ENCODE results near the gene ZNHIT2.
A peak's percentile ranks its signal among the peaks of the same experiment; 100 is the strongest.

The ZNHIT2 gene

GRCh38 chr11:65117206-65118096, at the start of gene ZNHIT2:
Gene ZNHIT2, minus strand, starts transcription at chr11:65117701. Its CDS starts 48 bp downstream, at chr11:65117653.
- H3K4me1 ChIP-seq (ENCODE audit: control insufficient read depth in 2 of 2, insufficient read depth in 2 of 2, low read length in 2 of 2): peaks cover 35 to 36% of the 10 kb centered on the region in 2 donors
- H3K27me3 ChIP-seq (ENCODE audit: control insufficient read depth in 2 of 2, insufficient read depth in 2 of 2, low read length in 2 of 2): no peaks in the 10 kb centered on the region
- H3K36me3 ChIP-seq (ENCODE audit: control insufficient read depth in 2 of 2, insufficient read depth in 2 of 2, low read length in 2 of 2): peaks cover 21 to 30% of the 10 kb centered on the region in 2 donors
- H3K4me3 ChIP-seq (ENCODE audit: low read length in 2 of 2): peak within 1 kb of the TSS; percentile 79 to 87
- no peaks in the 10 kb centered on the region for H3K9me3 ChIP-seq (ENCODE audit: control insufficient read depth in 2 of 2, low read length in 2 of 2)
- peak within 1 kb of the TSS; percentile 82 to 85 for H3K9ac ChIP-seq (ENCODE audit: low read depth in 1 of 2, low read length in 2 of 2)
- H3K27ac ChIP-seq (ENCODE audit: low read depth in 2 of 2, low read length in 2 of 2): peak within 1 kb of the TSS; percentile 73 to 90

GRCh38 chr11:65166893-65167292, 49.4 kb upstream of the ZNHIT2 start:
- Histone ChIP-seq H3K27ac (ENCODE audit: low read depth in 2 of 2, low read length in 2 of 2) (no peak overlapping the region), H3K36me3 (ENCODE audit: control insufficient read depth in 2 of 2, insufficient read depth in 2 of 2, low read length in 2 of 2) (no peaks in the 10 kb centered on the region), H3K4me1 (ENCODE audit: control insufficient read depth in 2 of 2, insufficient read depth in 2 of 2, low read length in 2 of 2) (peaks cover 7% of the 10 kb centered on the region in 2 donors), H3K9ac (ENCODE audit: low read depth in 1 of 2, low read length in 2 of 2) (peak overlapping the region in 1 of 2 donors; percentile 66), H3K9me3 (ENCODE audit: control insufficient read depth in 2 of 2, low read length in 2 of 2) (no peaks in the 10 kb centered on the region), H3K27me3 (ENCODE audit: control insufficient read depth in 2 of 2, insufficient read depth in 2 of 2, low read length in 2 of 2) (no peaks in the 10 kb centered on the region), H3K4me3 (ENCODE audit: low read length in 2 of 2) (peak overlapping the region; percentile 46 to 60)

- Histone ChIP-seq H3K4me1 (ENCODE audit: control insufficient read depth in 2 of 2, insufficient read depth in 2 of 2, low read length in 2 of 2) (peaks cover 7% of the 10 kb centered on the region in 2 donors), H3K9me3 (ENCODE audit: control insufficient read depth in 2 of 2, low read length in 2 of 2) (no peaks in the 10 kb centered on the region), H3K4me3 (ENCODE audit: low read length in 2 of 2) (peak overlapping the region; percentile 50 to 71), H3K27ac (ENCODE audit: low read depth in 2 of 2, low read length in 2 of 2) (peak overlapping the region; percentile 50 to 61), H3K36me3 (ENCODE audit: control insufficient read depth in 2 of 2, insufficient read depth in 2 of 2, low read length in 2 of 2) (no peaks in the 10 kb centered on the region), H3K27me3 (ENCODE audit: control insufficient read depth in 2 of 2, insufficient read depth in 2 of 2, low read length in 2 of 2) (no peaks in the 10 kb centered on the region), H3K9ac (ENCODE audit: low read depth in 1 of 2, low read length in 2 of 2) (peak overlapping the region; percentile 66 to 72)
Observed at GRCh38 chr11:65165410-65166317, 48.2 kb upstream of the ZNHIT2 start.

- no peak overlapping the region for H3K4me3 ChIP-seq (ENCODE audit: low read length in 2 of 2)
- no peak overlapping the region for H3K27ac ChIP-seq (ENCODE audit: low read depth in 2 of 2, low read length in 2 of 2)
- no peaks in the 10 kb centered on the region for H3K36me3 ChIP-seq (ENCODE audit: control insufficient read depth in 2 of 2, insufficient read depth in 2 of 2, low read length in 2 of 2)
Observed at GRCh38 chr11:65163684-65164083, 46.2 kb upstream of the ZNHIT2 start.

GRCh38 chr11:65160643-65161042, 43.1 kb upstream of the ZNHIT2 start:
- Histone ChIP-seq H3K4me3 (ENCODE audit: low read length in 2 of 2) (no peak overlapping the region), H3K36me3 (ENCODE audit: control insufficient read depth in 2 of 2, insufficient read depth in 2 of 2, low read length in 2 of 2) (no peaks in the 10 kb centered on the region), H3K27me3 (ENCODE audit: control insufficient read depth in 2 of 2, insufficient read depth in 2 of 2, low read length in 2 of 2) (no peaks in the 10 kb centered on the region), H3K9me3 (ENCODE audit: control insufficient read depth in 2 of 2, low read length in 2 of 2) (no peaks in the 10 kb centered on the region), H3K4me1 (ENCODE audit: control insufficient read depth in 2 of 2, insufficient read depth in 2 of 2, low read length in 2 of 2) (peaks cover 2 to 3% of the 10 kb centered on the region in 2 donors), H3K27ac (ENCODE audit: low read depth in 2 of 2, low read length in 2 of 2) (no peak overlapping the region), H3K9ac (ENCODE audit: low read depth in 1 of 2, low read length in 2 of 2) (no peak overlapping the region)

More at GRCh38 chr11:65163684-65164083, 46.2 kb upstream of the ZNHIT2 start:
- Histone ChIP-seq H3K9me3 (ENCODE audit: control insufficient read depth in 2 of 2, low read length in 2 of 2) (no peaks in the 10 kb centered on the region), H3K4me1 (ENCODE audit: control insufficient read depth in 2 of 2, insufficient read depth in 2 of 2, low read length in 2 of 2) (peaks cover 7% of the 10 kb centered on the region in 2 donors), H3K27me3 (ENCODE audit: control insufficient read depth in 2 of 2, insufficient read depth in 2 of 2, low read length in 2 of 2) (no peaks in the 10 kb centered on the region), H3K9ac (ENCODE audit: low read depth in 1 of 2, low read length in 2 of 2) (no peak overlapping the region)

- Histone ChIP-seq H3K9me3 (ENCODE audit: control insufficient read depth in 2 of 2, low read length in 2 of 2) (no peaks in the 10 kb centered on the region), H3K4me1 (ENCODE audit: control insufficient read depth in 2 of 2, insufficient read depth in 2 of 2, low read length in 2 of 2) (no peaks in the 10 kb centered on the region), H3K4me3 (ENCODE audit: low read length in 2 of 2) (no peak overlapping the region), H3K9ac (ENCODE audit: low read depth in 1 of 2, low read length in 2 of 2) (no peak overlapping the region), H3K27me3 (ENCODE audit: control insufficient read depth in 2 of 2, insufficient read depth in 2 of 2, low read length in 2 of 2) (no peaks in the 10 kb centered on the region), H3K36me3 (ENCODE audit: control insufficient read depth in 2 of 2, insufficient read depth in 2 of 2, low read length in 2 of 2) (no peaks in the 10 kb centered on the region), H3K27ac (ENCODE audit: low read depth in 2 of 2, low read length in 2 of 2) (no peak overlapping the region)
Observed at GRCh38 chr11:65159012-65159411, 41.5 kb upstream of the ZNHIT2 start.

GRCh38 chr11:65157336-65157735, 39.8 kb upstream of the ZNHIT2 start:
- no peaks in the 10 kb centered on the region for H3K9me3 ChIP-seq (ENCODE audit: control insufficient read depth in 2 of 2, low read length in 2 of 2)
- H3K9ac ChIP-seq (ENCODE audit: low read depth in 1 of 2, low read length in 2 of 2): no peak overlapping the region
- H3K27ac ChIP-seq (ENCODE audit: low read depth in 2 of 2, low read length in 2 of 2): no peak overlapping the region
- no peaks in the 10 kb centered on the region for H3K36me3 ChIP-seq (ENCODE audit: control insufficient read depth in 2 of 2, insufficient read depth in 2 of 2, low read length in 2 of 2)
- H3K4me3 ChIP-seq (ENCODE audit: low read length in 2 of 2): no peak overlapping the region
- H3K4me1 ChIP-seq (ENCODE audit: control insufficient read depth in 2 of 2, insufficient read depth in 2 of 2, low read length in 2 of 2): no peaks in the 10 kb centered on the region
- no peaks in the 10 kb centered on the region for H3K27me3 ChIP-seq (ENCODE audit: control insufficient read depth in 2 of 2, insufficient read depth in 2 of 2, low read length in 2 of 2)

GRCh38 chr11:65156926-65157325, 39.4 kb upstream of the ZNHIT2 start:
- Histone ChIP-seq H3K4me1 (ENCODE audit: control insufficient read depth in 2 of 2, insufficient read depth in 2 of 2, low read length in 2 of 2) (no peaks in the 10 kb centered on the region), H3K36me3 (ENCODE audit: control insufficient read depth in 2 of 2, insufficient read depth in 2 of 2, low read length in 2 of 2) (no peaks in the 10 kb centered on the region), H3K4me3 (ENCODE audit: low read length in 2 of 2) (no peak overlapping the region), H3K9me3 (ENCODE audit: control insufficient read depth in 2 of 2, low read length in 2 of 2) (no peaks in the 10 kb centered on the region), H3K27me3 (ENCODE audit: control insufficient read depth in 2 of 2, insufficient read depth in 2 of 2, low read length in 2 of 2) (no peaks in the 10 kb centered on the region), H3K27ac (ENCODE audit: low read depth in 2 of 2, low read length in 2 of 2) (no peak overlapping the region), H3K9ac (ENCODE audit: low read depth in 1 of 2, low read length in 2 of 2) (no peak overlapping the region)

GRCh38 chr11:65156256-65156655, 38.8 kb upstream of the ZNHIT2 start:
- H3K36me3 ChIP-seq (ENCODE audit: control insufficient read depth in 2 of 2, insufficient read depth in 2 of 2, low read length in 2 of 2): no peaks in the 10 kb centered on the region
- no peak overlapping the region for H3K9ac ChIP-seq (ENCODE audit: low read depth in 1 of 2, low read length in 2 of 2)
- H3K27me3 ChIP-seq (ENCODE audit: control insufficient read depth in 2 of 2, insufficient read depth in 2 of 2, low read length in 2 of 2): no peaks in the 10 kb centered on the region
- H3K9me3 ChIP-seq (ENCODE audit: control insufficient read depth in 2 of 2, low read length in 2 of 2): no peaks in the 10 kb centered on the region
- H3K4me1 ChIP-seq (ENCODE audit: control insufficient read depth in 2 of 2, insufficient read depth in 2 of 2, low read length in 2 of 2): no peaks in the 10 kb centered on the region
- no peak overlapping the region for H3K4me3 ChIP-seq (ENCODE audit: low read length in 2 of 2)
- H3K27ac ChIP-seq (ENCODE audit: low read depth in 2 of 2, low read length in 2 of 2): no peak overlapping the region

GRCh38 chr11:65152122-65152521, 34.6 kb upstream of the ZNHIT2 start:
- peaks cover 8 to 9% of the 10 kb centered on the region in 2 donors for H3K4me1 ChIP-seq (ENCODE audit: control insufficient read depth in 2 of 2, insufficient read depth in 2 of 2, low read length in 2 of 2)
- no peak overlapping the region for H3K27ac ChIP-seq (ENCODE audit: low read depth in 2 of 2, low read length in 2 of 2)
- H3K9ac ChIP-seq (ENCODE audit: low read depth in 1 of 2, low read length in 2 of 2): no peak overlapping the region
- H3K9me3 ChIP-seq (ENCODE audit: control insufficient read depth in 2 of 2, low read length in 2 of 2): no peaks in the 10 kb centered on the region
- H3K36me3 ChIP-seq (ENCODE audit: control insufficient read depth in 2 of 2, insufficient read depth in 2 of 2, low read length in 2 of 2): no peaks in the 10 kb centered on the region
- no peak overlapping the region for H3K4me3 ChIP-seq (ENCODE audit: low read length in 2 of 2)
- no peaks in the 10 kb centered on the region for H3K27me3 ChIP-seq (ENCODE audit: control insufficient read depth in 2 of 2, insufficient read depth in 2 of 2, low read length in 2 of 2)

All from mucosa of rectum (tissue), 2 donors.